ENCODE data around the gene FAM184A. TPM values are rescaled to one million over a fixed set of nuclear protein-coding genes. Genes with fewer than 3 reads are reported as not detected.

Gene FAM184A
- polyA plus RNA-seq, 1 donor (not counting 4 experiments of a cell fraction or from before 2014, with no cell fraction given) = 0.20 TPM

GRCh38 chr6:119084784-119085183 is 6.3 kb upstream of the FAM184A start:
- no peaks in the 10 kb centered on the region for H3K36me3 ChIP-seq (ENCODE audit: control insufficient read depth in 2 of 2, extremely low read depth in 1 of 2, insufficient read depth in 2 of 2, low read length in 2 of 2)
- FAIRE-seq = no peak
- no peak overlapping the region for H3K27ac ChIP-seq (ENCODE audit: control insufficient read depth, insufficient read depth, low read length)
- H3K4me2 ChIP-seq (ENCODE audit: control insufficient read depth, extremely low read depth, insufficient read depth, low read depth, low read length) = no peak overlapping the region
- H3K4me1 ChIP-seq (ENCODE audit: control insufficient read depth, extremely low read depth, insufficient read depth, low read length) = no peaks in the 10 kb centered on the region
- no peak for DNase-seq (ENCODE audit: low read depth, low spot score)
- H3K4me3 ChIP-seq (ENCODE audit: control insufficient read depth in 2 of 3, extremely low read depth in 1 of 3, insufficient read depth in 2 of 3, low read depth in 1 of 3, low read length in 3 of 3) = no peak overlapping the region
- no peak overlapping the region for H2AFZ ChIP-seq (ENCODE audit: control insufficient read depth, low read length)
- H3K79me2 ChIP-seq (ENCODE audit: control insufficient read depth, insufficient read depth, low read length) = no peaks in the 10 kb centered on the region
- peaks cover 2% of the 10 kb centered on the region for H3K9me3 ChIP-seq (ENCODE audit: control insufficient read depth, low read depth, low read length)
- H3K9me1 ChIP-seq (ENCODE audit: control insufficient read depth, extremely low read depth, insufficient read depth, low read length) = no peaks in the 10 kb centered on the region
- H3K27me3 ChIP-seq (ENCODE audit: control insufficient read depth, extremely low read depth, insufficient read depth, low read length) = no peaks in the 10 kb centered on the region
- H4K20me1 ChIP-seq (ENCODE audit: control insufficient read depth, extremely low read depth, insufficient read depth, low read length) = no peaks in the 10 kb centered on the region
- no peak overlapping the region for H3K9ac ChIP-seq (ENCODE audit: control insufficient read depth, extremely low read depth, insufficient read depth, low read length)
- dilution Hi-C loops (cut with MboI; ENCODE audit: extremely low pct_ligation_motif_present, low sequenced_read_pairs) = no loop called here
- TF ChIP-seq EZH2 (IDR thresholded peaks at IDR 0.05; ENCODE audit: low read length) (no peak), CTCF (optimal IDR thresholded peaks at IDR 0.05 in 1 of 3, IDR thresholded peaks at IDR 0.05 in 1 of 3, conservative IDR thresholded peaks at IDR 0.05 in 1 of 3; ENCODE audit: extremely low read depth in 1 of 3, insufficient read depth in 2 of 3, low read length in 3 of 3) (no peak)

- H3K9me1 ChIP-seq (ENCODE audit: control insufficient read depth, extremely low read depth, insufficient read depth, low read length) = no peaks in the 10 kb centered on the region
- FAIRE-seq (no peak), DNase-seq (ENCODE audit: low read depth, low spot score) (no peak)
- no peaks in the 10 kb centered on the region for H4K20me1 ChIP-seq (ENCODE audit: control insufficient read depth, extremely low read depth, insufficient read depth, low read length)
- H3K4me2 ChIP-seq (ENCODE audit: control insufficient read depth, extremely low read depth, insufficient read depth, low read depth, low read length) = no peak overlapping the region
- no peaks in the 10 kb centered on the region for H3K79me2 ChIP-seq (ENCODE audit: control insufficient read depth, insufficient read depth, low read length)
- TF ChIP-seq EZH2 (IDR thresholded peaks at IDR 0.05; ENCODE audit: low read length) = no peak
- TF ChIP-seq CTCF (optimal IDR thresholded peaks at IDR 0.05 in 1 of 3, IDR thresholded peaks at IDR 0.05 in 1 of 3, conservative IDR thresholded peaks at IDR 0.05 in 1 of 3; ENCODE audit: extremely low read depth in 1 of 3, insufficient read depth in 2 of 3, low read length in 3 of 3) = no peak
- no peak overlapping the region for H3K4me3 ChIP-seq (ENCODE audit: control insufficient read depth in 2 of 3, extremely low read depth in 1 of 3, insufficient read depth in 2 of 3, low read depth in 1 of 3, low read length in 3 of 3)
- no peak overlapping the region for H2AFZ ChIP-seq (ENCODE audit: control insufficient read depth, low read length)
- dilution Hi-C loops (cut with MboI; ENCODE audit: extremely low pct_ligation_motif_present, low sequenced_read_pairs) = no loop called here
- peaks cover 4% of the 10 kb centered on the region for H3K4me1 ChIP-seq (ENCODE audit: control insufficient read depth, extremely low read depth, insufficient read depth, low read length)
- peaks cover 6% of the 10 kb centered on the region for H3K27me3 ChIP-seq (ENCODE audit: control insufficient read depth, extremely low read depth, insufficient read depth, low read length)
- H3K9me3 ChIP-seq (ENCODE audit: control insufficient read depth, low read depth, low read length) = peaks cover 2% of the 10 kb centered on the region
- H3K36me3 ChIP-seq (ENCODE audit: control insufficient read depth in 2 of 2, extremely low read depth in 1 of 2, insufficient read depth in 2 of 2, low read length in 2 of 2) = no peaks in the 10 kb centered on the region
- H3K27ac ChIP-seq (ENCODE audit: control insufficient read depth, insufficient read depth, low read length) = no peak overlapping the region
- no peak overlapping the region for H3K9ac ChIP-seq (ENCODE audit: control insufficient read depth, extremely low read depth, insufficient read depth, low read length)
Observed at GRCh38 chr6:119083007-119083406, 4.5 kb upstream of the FAM184A start.

Data from keratinocyte (primary cell).